ENCODE results near the gene SGSM1. TPM values are rescaled to one million over a fixed set of nuclear protein-coding genes. Genes with fewer than 3 reads are reported as not detected.

SGSM1 gene
- total RNA-seq, 1 donor from 2014 or later = 3.7 TPM

DNA sequence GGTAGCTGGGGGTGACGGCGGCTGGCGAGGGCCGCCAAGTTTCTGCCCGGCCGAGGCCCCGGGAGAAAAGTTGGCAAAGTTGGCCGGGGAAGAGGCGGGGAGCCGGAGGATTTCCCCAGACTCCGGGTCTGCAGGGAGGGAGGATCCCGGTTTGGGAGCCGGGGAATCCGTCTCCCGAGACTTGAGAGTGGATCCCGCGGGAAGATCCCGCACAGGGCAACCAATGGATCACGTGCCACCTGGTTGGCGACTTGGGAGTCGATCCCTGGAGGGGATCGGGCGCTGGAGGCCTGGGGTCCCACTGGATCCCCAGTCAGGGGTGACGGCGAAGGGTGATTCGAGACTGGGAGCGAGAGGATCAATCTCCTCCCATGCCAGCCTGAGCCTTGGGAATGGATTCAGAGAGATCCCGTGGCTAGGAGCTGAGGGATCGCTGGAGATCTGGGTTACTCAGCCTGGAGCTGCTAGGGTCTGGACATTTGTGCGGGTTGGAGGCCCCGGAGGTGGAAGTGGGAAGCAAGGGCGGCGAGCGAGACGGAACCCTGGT, 146.9 kb downstream of the SGSM1 start:
- Mint-ChIP-seq H3K4me3 (peak overlapping the region; percentile 99), H3K27ac (peak overlapping the region; percentile 94), H3K27me3 (peaks cover 13% of the 10 kb centered on the region), H3K36me3 (no peaks in the 10 kb centered on the region), H3K4me1 (ENCODE audit: unreplicated experiment) (peaks cover 31% of the 10 kb centered on the region), H3K9me3 (no peaks in the 10 kb centered on the region)
- DNase-seq (ENCODE audit: extremely low spot score, unreplicated experiment) = peak; percentile 71
- TF ChIP-seq, protein P1, sequence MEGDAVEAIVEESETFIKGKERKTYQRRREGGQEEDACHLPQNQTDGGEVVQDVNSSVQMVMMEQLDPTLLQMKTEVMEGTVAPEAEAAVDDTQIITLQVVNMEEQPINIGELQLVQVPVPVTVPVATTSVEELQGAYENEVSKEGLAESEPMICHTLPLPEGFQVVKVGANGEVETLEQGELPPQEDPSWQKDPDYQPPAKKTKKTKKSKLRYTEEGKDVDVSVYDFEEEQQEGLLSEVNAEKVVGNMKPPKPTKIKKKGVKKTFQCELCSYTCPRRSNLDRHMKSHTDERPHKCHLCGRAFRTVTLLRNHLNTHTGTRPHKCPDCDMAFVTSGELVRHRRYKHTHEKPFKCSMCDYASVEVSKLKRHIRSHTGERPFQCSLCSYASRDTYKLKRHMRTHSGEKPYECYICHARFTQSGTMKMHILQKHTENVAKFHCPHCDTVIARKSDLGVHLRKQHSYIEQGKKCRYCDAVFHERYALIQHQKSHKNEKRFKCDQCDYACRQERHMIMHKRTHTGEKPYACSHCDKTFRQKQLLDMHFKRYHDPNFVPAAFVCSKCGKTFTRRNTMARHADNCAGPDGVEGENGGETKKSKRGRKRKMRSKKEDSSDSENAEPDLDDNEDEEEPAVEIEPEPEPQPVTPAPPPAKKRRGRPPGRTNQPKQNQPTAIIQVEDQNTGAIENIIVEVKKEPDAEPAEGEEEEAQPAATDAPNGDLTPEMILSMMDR (conservative IDR thresholded peaks at IDR 0.05) = no peak

DNA sequence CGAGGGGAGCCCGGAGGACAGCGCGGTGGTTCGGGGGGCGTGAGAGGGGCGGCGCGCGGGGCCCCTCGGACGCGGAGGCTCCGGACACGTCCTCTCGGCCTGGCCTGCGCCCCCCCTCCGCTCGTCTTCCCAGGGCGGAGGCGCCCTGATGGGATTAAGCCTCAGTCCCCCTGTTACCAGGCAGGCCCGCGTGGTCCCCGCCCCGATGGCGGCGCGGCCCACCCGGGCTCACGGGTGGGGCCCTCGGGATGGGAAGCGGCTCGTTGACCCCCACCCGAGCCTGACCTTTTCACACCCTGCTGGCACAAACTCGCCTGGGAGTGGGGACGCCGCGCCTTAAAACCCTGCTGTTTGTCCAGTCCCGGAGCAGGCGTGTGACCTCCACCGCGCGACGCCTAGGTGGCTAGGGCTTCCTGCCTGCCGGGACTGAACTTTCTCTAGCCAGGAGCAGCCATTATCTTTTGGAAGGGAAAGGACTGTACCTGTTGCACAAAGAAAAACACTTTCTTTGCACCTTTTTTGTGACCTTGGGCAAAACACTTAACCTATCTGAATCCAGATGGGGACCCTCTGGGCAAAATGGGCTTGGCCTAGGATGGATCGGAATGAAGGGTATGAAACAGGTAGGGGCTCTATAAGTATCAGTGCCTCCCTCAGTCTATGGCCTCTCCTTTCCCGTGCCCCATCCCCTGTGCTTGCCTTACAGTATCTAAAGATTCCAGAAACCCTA, 147.5 kb downstream of the SGSM1 start:
- TF ChIP-seq, protein P1 (conservative IDR thresholded peaks at IDR 0.05) = no peak
- Mint-ChIP-seq H3K9me3 (no peaks in the 10 kb centered on the region), H3K4me3 (peak overlapping the region; percentile 99), H3K36me3 (no peaks in the 10 kb centered on the region), H3K27ac (peak overlapping the region; percentile 94), H3K4me1 (ENCODE audit: unreplicated experiment) (peaks cover 31% of the 10 kb centered on the region), H3K27me3 (peaks cover 13% of the 10 kb centered on the region)
- no peak for DNase-seq (ENCODE audit: extremely low spot score, unreplicated experiment)

DNA sequence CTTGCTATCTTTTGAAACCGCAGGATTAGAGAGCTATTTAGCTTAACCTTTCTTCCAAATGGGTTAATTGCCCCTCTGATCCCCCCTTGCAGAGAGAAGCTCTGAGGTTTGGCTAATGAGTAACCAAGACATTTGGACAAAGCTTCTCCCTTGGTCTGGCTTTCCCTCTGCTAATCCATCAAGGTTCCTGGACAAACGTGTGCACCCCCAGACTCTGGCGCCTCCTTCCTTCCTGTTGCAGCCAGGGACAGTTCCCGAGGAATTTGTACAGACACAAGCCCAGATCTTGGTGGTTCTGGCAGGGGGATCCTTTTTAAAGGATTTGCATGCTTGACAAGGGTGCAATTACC, 148.1 kb downstream of the SGSM1 start:
- no peaks in the 10 kb centered on the region for H3K9me3 Mint-ChIP-seq
- peak overlapping the region; percentile 91 for H3K4me3 Mint-ChIP-seq
- DNase-seq (ENCODE audit: extremely low spot score, unreplicated experiment) = no peak
- peak overlapping the region; percentile 82 for H3K27ac Mint-ChIP-seq
- H3K36me3 Mint-ChIP-seq = no peaks in the 10 kb centered on the region
- peaks cover 13% of the 10 kb centered on the region for H3K27me3 Mint-ChIP-seq
- peaks cover 31% of the 10 kb centered on the region for H3K4me1 Mint-ChIP-seq (ENCODE audit: unreplicated experiment)
- TF ChIP-seq, protein P1 (conservative IDR thresholded peaks at IDR 0.05) = no peak

DNA sequence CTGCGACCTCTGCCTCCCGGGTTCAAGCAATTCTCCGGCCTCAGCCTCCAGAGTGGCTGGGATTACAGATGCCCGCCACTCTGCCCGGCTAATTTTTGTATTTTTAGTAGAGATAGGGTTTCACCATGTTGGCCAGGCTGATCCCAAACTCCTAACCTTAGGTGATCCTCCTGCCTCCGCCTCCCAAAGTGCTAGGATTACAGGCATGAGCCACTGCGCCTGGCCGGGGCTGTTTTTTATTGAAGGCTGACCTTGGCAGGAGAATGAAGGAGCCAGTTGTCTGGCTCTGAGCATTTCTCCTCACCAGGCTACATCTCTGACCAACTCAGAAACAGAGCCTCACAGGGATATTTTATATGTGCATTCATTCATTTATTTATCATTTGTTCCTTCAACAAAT, 148.8 kb downstream of the SGSM1 start:
- TF ChIP-seq, protein P1 (conservative IDR thresholded peaks at IDR 0.05) = no peak
- Mint-ChIP-seq H3K4me1 (ENCODE audit: unreplicated experiment) (peaks cover 28% of the 10 kb centered on the region), H3K27ac (no peak overlapping the region), H3K4me3 (no peak overlapping the region), H3K27me3 (peaks cover 13% of the 10 kb centered on the region), H3K9me3 (no peaks in the 10 kb centered on the region), H3K36me3 (no peaks in the 10 kb centered on the region)
- DNase-seq (ENCODE audit: extremely low spot score, unreplicated experiment) = no peak

DNA sequence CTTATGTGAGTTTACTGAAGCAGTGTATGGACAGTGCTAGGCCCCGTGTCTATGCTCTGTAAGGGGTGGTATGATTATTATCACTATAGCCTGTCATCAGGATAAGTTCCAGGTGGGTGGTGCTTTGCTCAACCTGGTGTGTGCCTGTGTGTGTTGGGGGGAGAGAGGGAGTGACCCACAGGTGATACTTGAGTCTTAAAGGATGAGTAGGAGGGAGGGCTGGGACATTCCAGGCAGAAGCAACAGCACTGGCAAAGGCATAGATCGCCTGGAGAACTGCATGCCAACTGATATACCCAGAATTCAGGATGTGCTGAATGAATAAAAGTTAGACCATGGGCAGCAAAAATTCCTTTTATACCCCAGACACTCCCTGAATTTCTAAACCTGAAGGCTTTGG, 151.0 kb downstream of the SGSM1 start:
- Mint-ChIP-seq H3K36me3 (no peaks in the 10 kb centered on the region), H3K4me3 (no peak overlapping the region), H3K27me3 (peaks cover 9% of the 10 kb centered on the region), H3K27ac (no peak overlapping the region), H3K4me1 (ENCODE audit: unreplicated experiment) (peaks cover 23% of the 10 kb centered on the region), H3K9me3 (no peaks in the 10 kb centered on the region)
- DNase-seq (ENCODE audit: extremely low spot score, unreplicated experiment) = no peak
- TF ChIP-seq, protein P1 (conservative IDR thresholded peaks at IDR 0.05) = no peak

Measured in type B pancreatic cell (in vitro differentiated cells).